Ovary (tissue), 9 donors: Measurements from ENCODE around the gene DCAF11. TPM values are rescaled to one million over a fixed set of nuclear protein-coding genes. Genes with fewer than 3 reads are reported as not detected.

Source experiments
- DNase-seq, 5 donors: peaks; one replicate each; pipeline ENCODE4 v3.0.0-alpha.2; 2019 to 2020
- H3K27ac ChIP-seq, 2 donors: fragments of 200-600 bp; one replicate each; pipeline versions ENCODE4 v1.5.1 to v1.8.0; 2019 to 2022
- H3K27me3 ChIP-seq: fragments of 200-600 bp; one replicate; pipeline ENCODE4 v1.8.0; 2022
- H3K36me3 ChIP-seq: fragments of 200-600 bp; sonication (generic); one replicate; pipeline ENCODE4 v1.5.1; 2019
- H3K4me1 ChIP-seq: one replicate; pipeline ENCODE4 v1.8.1; 2013; ENCODE audit warnings: mild to moderate bottlenecking, moderate library complexity; ENCODE audit not compliant: insufficient read depth
- H3K4me3 ChIP-seq: fragments of 200-600 bp; sonication (generic); one replicate; pipeline ENCODE4 v1.5.1; 2017
- H3K9me3 ChIP-seq, 2 donors: fragments of 200-600 bp in 1 of 2; sonication (generic) in 1 of 2; one replicate each; pipeline versions ENCODE4 v1.5.1 to v1.8.1; 2013 to 2019; ENCODE audit warnings: mild to moderate bottlenecking in 1 of 2, moderate library complexity in 1 of 2
- CTCF ChIP-seq, 3 donors: fragments of 450-650 bp in 2 of 3; fragments of 200-600 bp in 1 of 3; IDR thresholded peaks; one replicate each; pipeline versions ENCODE4 v1.5.1 to v1.8.0; 2016 to 2022; ENCODE audit warnings: antibody characterized with exemption in 3 of 3, mild to moderate bottlenecking in 1 of 3
- EP300 ChIP-seq: sonication (generic); formaldehyde crosslinking; IDR thresholded peaks from one replicate; pipeline ENCODE4 v1.6.1; 2017; ENCODE audit warnings: antibody characterized with exemption
- POLR2A ChIP-seq: fragments of 450-650 bp; IDR thresholded peaks from one replicate; pipeline ENCODE4 v1.6.1; 2017; ENCODE audit warnings: antibody characterized with exemption, mild to moderate bottlenecking, moderate library complexity
- WGBS, 3 donors: extraction: QIAGEN DNeasy Blood & Tissue Kit in 1 of 3; methylation state at CpG; one replicate each; pipeline versions ENCODE4 v1.1.5 to v1.1.7; 2013 to 2017; 5-methylcytosine and 5-hydroxymethylcytosine counted together
- intact Hi-C, 4 donors: fragments of 100-400 bp; cut with DNase I; formaldehyde crosslinking; loops; one replicate each; pipeline versions ENCODE4 v1.11.0 to v1.15.1; 2022 to 2023
- polyA plus RNA-seq, 2 donors: library from polyadenylated mRNA; stranded (reverse); fragments of 200-250 nt in 1 of 2; fragments of 350-450 nt in 1 of 2; fragmentation: Illumina TruSeq in 1 of 2; extraction: RNeasy Lipid Tissue Mini Kit (QIAGEN cat#74804) in 1 of 2; gene quantifications; one replicate each; pipeline ENCODE4 v1.2.3, GENCODE V29; 2013 to 2014
- total RNA-seq, 7 donors: library from RNA; depleted of rRNA in 2 of 7; stranded (reverse); fragments of >200 nt in 2 of 7; fragmentation: NEBNext Ultra II Directional in 3 of 7; extraction: Animal tissue kit (Norgen Biotek cat#: 25700) in 3 of 7; gene quantifications; one replicate each; pipeline versions ENCODE4 v1.1.0 to v1.2.4, GENCODE V29; 2016 to 2023
- donor health status: DM: no; HTN: no; CAD: no; lungs with moderate emphysema.
- donor health status: DM: no; HTN: no; CAD: no.
- donor health status: Bipolar disorder and iron deficiency.
- donor health status: DM: yes; HTN: yes; CAD: no.
- donor health status: DM: no; HTN: no; CAD: no.
- donor health status: DM: yes; HTN: yes; CAD: no.

DCAF11 gene
- total and polyA plus RNA-seq, 9 donors = 34.7 to 71.4 (median 51.5) TPM

GRCh38 chr14:24080888-24081738 is 33.5 kb upstream of the DCAF11 start:
- intact Hi-C loops = no loop called here
- TF ChIP-seq CTCF (IDR thresholded peaks at IDR 0.05) = no peak
- no peak for TF ChIP-seq EP300
- TF ChIP-seq POLR2A = no peak
- 0 to 1% (median 0%) methylated on average over 50 to 74 of the region's 74 CpGs for WGBS, 3 donors
- peak in 4 of 5 donors; percentile 25 to 54 (median 40) for DNase-seq
- peak overlapping the region; percentile 50 for H3K4me3 ChIP-seq
- no peaks in the 10 kb centered on the region for H3K4me1 ChIP-seq
- H3K27ac ChIP-seq = no peak overlapping the region
- no peaks in the 10 kb centered on the region for H3K36me3 ChIP-seq
- H3K27me3 ChIP-seq = no peaks in the 10 kb centered on the region
- H3K9me3 ChIP-seq = no peaks in the 10 kb centered on the region

- WGBS, 3 donors = 20 to 31% (median 26%) methylated on average over 25 to 26 of the region's 26 CpGs
Observed at GRCh38 chr14:24081739-24082211, 32.8 kb upstream of the DCAF11 start.

GRCh38 chr14:24082411-24083080 is 32.0 kb upstream of the DCAF11 start:
- no peak overlapping the region for H3K27ac ChIP-seq
- no peaks in the 10 kb centered on the region for H3K4me1 ChIP-seq
- DNase-seq = no peak
- intact Hi-C loops = no loop called here
- no peaks in the 10 kb centered on the region for H3K36me3 ChIP-seq
- H3K4me3 ChIP-seq = no peak overlapping the region
- no peaks in the 10 kb centered on the region for H3K9me3 ChIP-seq
- WGBS, 3 donors = 90 to 94% (median 92%) methylated on average over 5 of the region's 5 CpGs
- no peak for TF ChIP-seq CTCF (IDR thresholded peaks at IDR 0.05)
- TF ChIP-seq POLR2A = no peak
- no peak for TF ChIP-seq EP300
- no peaks in the 10 kb centered on the region for H3K27me3 ChIP-seq

More at GRCh38 chr14:24081739-24082211, 32.8 kb upstream of the DCAF11 start:
- H3K27ac ChIP-seq = no peak overlapping the region
- DNase-seq = no peak
- no peaks in the 10 kb centered on the region for H3K27me3 ChIP-seq
- intact Hi-C loops = no loop called here
- no peak for TF ChIP-seq POLR2A
- no peak for TF ChIP-seq CTCF (IDR thresholded peaks at IDR 0.05)
- TF ChIP-seq EP300 = no peak
- H3K4me1 ChIP-seq = no peaks in the 10 kb centered on the region
- H3K36me3 ChIP-seq = no peaks in the 10 kb centered on the region
- H3K4me3 ChIP-seq = peak overlapping the region; percentile 50
- no peaks in the 10 kb centered on the region for H3K9me3 ChIP-seq

GRCh38 chr14:24083462-24083861 is 31.1 kb upstream of the DCAF11 start:
- intact Hi-C loops = no loop called here
- H3K4me3 ChIP-seq = no peak overlapping the region
- no peaks in the 10 kb centered on the region for H3K4me1 ChIP-seq
- no peaks in the 10 kb centered on the region for H3K9me3 ChIP-seq
- TF ChIP-seq POLR2A (no peak), CTCF (IDR thresholded peaks at IDR 0.05) (no peak), EP300 (no peak)
- no peak overlapping the region for H3K27ac ChIP-seq
- no peaks in the 10 kb centered on the region for H3K36me3 ChIP-seq
- H3K27me3 ChIP-seq = no peaks in the 10 kb centered on the region
- DNase-seq = no peak
- WGBS, 3 donors = 84 to 92% (median 87%) methylated on average over 3 of the region's 3 CpGs
